Upper lobe of left lung (tissue), 4 donors: ENCODE data around the gene KRTAP10-4.

Source experiments
- POLR2AphosphoS5 ChIP-seq, 2 donors: sonication (generic); formaldehyde crosslinking; IDR thresholded peaks; one replicate each; pipeline ENCODE4 v1.5.1; 2017; ENCODE audit warnings: antibody characterized with exemption in 2 of 2
- TF ChIP-seq, protein P1 (sequence below), 6 experiments: fragments of 450-650 bp in 4 of 6; fragments of 200-600 bp in 2 of 6; sonication (generic) in 2 of 6; IDR thresholded peaks; one replicate each; pipeline ENCODE4 v1.5.1; 2016 to 2019; ENCODE audit warnings: antibody characterized with exemption in 6 of 6

DNA sequence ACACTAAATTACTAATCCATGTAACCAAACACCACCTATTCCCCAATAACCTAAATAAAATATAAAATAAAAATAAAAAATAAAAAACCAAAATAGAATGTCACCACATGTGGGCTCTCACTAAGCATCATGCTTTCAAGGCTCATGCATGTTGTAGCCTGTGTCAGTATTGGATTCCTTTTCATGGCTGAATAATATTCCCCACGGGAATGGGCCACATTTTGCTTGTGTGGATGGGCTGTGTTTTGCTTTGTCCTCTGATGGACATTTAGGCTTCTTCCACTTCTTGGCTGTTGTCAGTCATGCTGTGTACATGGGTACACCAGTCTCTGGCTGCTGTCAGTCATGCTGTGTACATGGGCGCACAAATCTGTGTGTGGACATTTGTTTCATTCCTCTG, 15.6 kb downstream of the KRTAP10-4 start:
- TF ChIP-seq POLR2AphosphoS5 (IDR thresholded peaks at IDR 0.05): no peak
- TF ChIP-seq, protein P1, sequence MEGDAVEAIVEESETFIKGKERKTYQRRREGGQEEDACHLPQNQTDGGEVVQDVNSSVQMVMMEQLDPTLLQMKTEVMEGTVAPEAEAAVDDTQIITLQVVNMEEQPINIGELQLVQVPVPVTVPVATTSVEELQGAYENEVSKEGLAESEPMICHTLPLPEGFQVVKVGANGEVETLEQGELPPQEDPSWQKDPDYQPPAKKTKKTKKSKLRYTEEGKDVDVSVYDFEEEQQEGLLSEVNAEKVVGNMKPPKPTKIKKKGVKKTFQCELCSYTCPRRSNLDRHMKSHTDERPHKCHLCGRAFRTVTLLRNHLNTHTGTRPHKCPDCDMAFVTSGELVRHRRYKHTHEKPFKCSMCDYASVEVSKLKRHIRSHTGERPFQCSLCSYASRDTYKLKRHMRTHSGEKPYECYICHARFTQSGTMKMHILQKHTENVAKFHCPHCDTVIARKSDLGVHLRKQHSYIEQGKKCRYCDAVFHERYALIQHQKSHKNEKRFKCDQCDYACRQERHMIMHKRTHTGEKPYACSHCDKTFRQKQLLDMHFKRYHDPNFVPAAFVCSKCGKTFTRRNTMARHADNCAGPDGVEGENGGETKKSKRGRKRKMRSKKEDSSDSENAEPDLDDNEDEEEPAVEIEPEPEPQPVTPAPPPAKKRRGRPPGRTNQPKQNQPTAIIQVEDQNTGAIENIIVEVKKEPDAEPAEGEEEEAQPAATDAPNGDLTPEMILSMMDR (IDR thresholded peaks at IDR 0.05): no peak
